ENCODE measurements around the gene WDR53.

- TF ChIP-seq YY1 (IDR thresholded peaks at IDR 0.05; ENCODE audit: low read depth) (no peak), RAD21 (IDR thresholded peaks at IDR 0.05; ENCODE audit: low read depth) (no peak), FOXM1 (IDR thresholded peaks at IDR 0.05; ENCODE audit: borderline replicate concordance, low read depth) (no peak), REST (IDR thresholded peaks at IDR 0.05; ENCODE audit: low read depth) (no peak), CEBPB (IDR thresholded peaks at IDR 0.05) (no peak), EP300 (IDR thresholded peaks at IDR 0.05; ENCODE audit: borderline replicate concordance) (no peak), TCF12 (IDR thresholded peaks at IDR 0.05; ENCODE audit: low read depth) (no peak), EGR1 (IDR thresholded peaks at IDR 0.05) (no peak), TEAD4 (IDR thresholded peaks at IDR 0.05) (no peak), CREB1 (IDR thresholded peaks at IDR 0.05; ENCODE audit: low read depth) (no peak), TAF1 (IDR thresholded peaks at IDR 0.05; ENCODE audit: low read depth) (no peak), MAX (IDR thresholded peaks at IDR 0.05) (no peak)
Measured at GRCh38 chr3:196531418-196531817, 36.9 kb downstream of the WDR53 start.
